Gastroesophageal sphincter (tissue), 3 donors: ENCODE data around the gene FNBP1.

Experiments used
- EP300 ChIP-seq: sonication (generic); formaldehyde crosslinking; IDR thresholded peaks from one replicate; pipeline ENCODE4 v1.6.1; 2017; ENCODE audit warnings: antibody characterized with exemption, mild to moderate bottlenecking
- POLR2A ChIP-seq, 2 donors: fragments of 450-650 bp; IDR thresholded peaks; one replicate each; pipeline ENCODE4 v1.6.1; 2017; ENCODE audit warnings: antibody characterized with exemption in 2 of 2, mild to moderate bottlenecking in 2 of 2, moderate library complexity in 1 of 2
- POLR2AphosphoS5 ChIP-seq: sonication (generic); formaldehyde crosslinking; IDR thresholded peaks from one replicate; pipeline ENCODE4 v1.6.1; 2017; ENCODE audit warnings: antibody characterized with exemption
- TF ChIP-seq, protein P1 (sequence below), 4 experiments: fragments of 200-600 bp in 2 of 4; fragments of 450-650 bp in 2 of 4; sonication (generic) in 1 of 4; IDR thresholded peaks; one replicate each; pipeline ENCODE4 v1.5.1; 2017 to 2019; ENCODE audit warnings: antibody characterized with exemption in 4 of 4, mild to moderate bottlenecking in 2 of 4, moderate library complexity in 2 of 4

DNA sequence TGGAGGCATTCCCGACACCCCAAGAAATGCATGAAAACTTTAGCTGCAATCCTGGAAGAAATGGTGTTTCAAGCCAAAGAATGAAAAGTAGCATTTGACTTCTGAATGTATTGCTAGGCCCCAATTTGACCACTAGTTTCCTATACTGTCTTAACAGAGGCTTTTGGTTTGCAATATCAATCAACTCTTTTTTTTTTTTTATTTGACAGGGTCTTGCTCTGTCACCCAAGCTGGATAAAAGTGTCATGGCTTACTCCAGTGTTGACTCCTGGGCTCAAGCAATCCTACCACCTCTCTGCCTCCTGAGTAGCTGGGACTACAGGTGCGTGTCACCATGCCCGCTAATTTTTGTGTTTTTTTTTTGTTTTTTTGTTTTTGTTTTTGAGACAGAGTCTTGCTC lies 7.5 kb upstream of the FNBP1 start:
- TF ChIP-seq POLR2A (IDR thresholded peaks at IDR 0.05) (no peak), POLR2AphosphoS5 (no peak), EP300 (no peak)
- TF ChIP-seq, protein P1, sequence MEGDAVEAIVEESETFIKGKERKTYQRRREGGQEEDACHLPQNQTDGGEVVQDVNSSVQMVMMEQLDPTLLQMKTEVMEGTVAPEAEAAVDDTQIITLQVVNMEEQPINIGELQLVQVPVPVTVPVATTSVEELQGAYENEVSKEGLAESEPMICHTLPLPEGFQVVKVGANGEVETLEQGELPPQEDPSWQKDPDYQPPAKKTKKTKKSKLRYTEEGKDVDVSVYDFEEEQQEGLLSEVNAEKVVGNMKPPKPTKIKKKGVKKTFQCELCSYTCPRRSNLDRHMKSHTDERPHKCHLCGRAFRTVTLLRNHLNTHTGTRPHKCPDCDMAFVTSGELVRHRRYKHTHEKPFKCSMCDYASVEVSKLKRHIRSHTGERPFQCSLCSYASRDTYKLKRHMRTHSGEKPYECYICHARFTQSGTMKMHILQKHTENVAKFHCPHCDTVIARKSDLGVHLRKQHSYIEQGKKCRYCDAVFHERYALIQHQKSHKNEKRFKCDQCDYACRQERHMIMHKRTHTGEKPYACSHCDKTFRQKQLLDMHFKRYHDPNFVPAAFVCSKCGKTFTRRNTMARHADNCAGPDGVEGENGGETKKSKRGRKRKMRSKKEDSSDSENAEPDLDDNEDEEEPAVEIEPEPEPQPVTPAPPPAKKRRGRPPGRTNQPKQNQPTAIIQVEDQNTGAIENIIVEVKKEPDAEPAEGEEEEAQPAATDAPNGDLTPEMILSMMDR (IDR thresholded peaks at IDR 0.05): no peak
